Erythroblast (primary cell): ENCODE data around the gene THRB.

Source experiments
- DNase-seq, 2 experiments: peaks; one replicate each; lab custom pipeline; 2025; lab: John Stamatoyannopoulos, UW
- GATA1 ChIP-seq: IDR thresholded peaks from 2 replicates; pipeline ENCODE4 v1.6.1; 2011; ENCODE audit warnings: low read depth, mild to moderate bottlenecking, control low read depth, low read length, moderate library complexity
- POLR2A ChIP-seq: IDR thresholded peaks from 2 replicates; pipeline ENCODE4 v1.6.1; 2011; ENCODE audit warnings: mild to moderate bottlenecking, low read length

THRB gene

DNA sequence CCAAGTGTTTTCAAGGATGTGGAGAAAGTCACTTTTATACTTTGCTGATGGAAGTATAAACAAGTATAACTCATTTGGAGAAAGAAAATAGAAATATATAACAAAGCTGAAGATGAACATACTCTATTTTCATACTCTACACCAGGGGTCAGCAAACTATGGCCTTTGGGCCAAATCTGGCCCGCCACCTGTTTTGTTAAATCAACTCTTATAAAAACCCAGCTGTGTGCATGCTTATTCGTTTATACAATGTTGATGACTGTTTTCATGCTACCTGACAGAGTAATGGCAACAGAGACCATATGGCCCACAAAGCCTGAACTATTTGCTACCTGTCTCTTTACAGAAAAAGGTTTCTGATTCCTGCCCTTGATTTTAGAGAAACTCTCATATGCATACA lies 425.6 kb downstream of the THRB start:
- peak in 1 of 2 experiments; percentile 12 for DNase-seq
- TF ChIP-seq POLR2A (no peak), GATA1 (no peak)

DNA sequence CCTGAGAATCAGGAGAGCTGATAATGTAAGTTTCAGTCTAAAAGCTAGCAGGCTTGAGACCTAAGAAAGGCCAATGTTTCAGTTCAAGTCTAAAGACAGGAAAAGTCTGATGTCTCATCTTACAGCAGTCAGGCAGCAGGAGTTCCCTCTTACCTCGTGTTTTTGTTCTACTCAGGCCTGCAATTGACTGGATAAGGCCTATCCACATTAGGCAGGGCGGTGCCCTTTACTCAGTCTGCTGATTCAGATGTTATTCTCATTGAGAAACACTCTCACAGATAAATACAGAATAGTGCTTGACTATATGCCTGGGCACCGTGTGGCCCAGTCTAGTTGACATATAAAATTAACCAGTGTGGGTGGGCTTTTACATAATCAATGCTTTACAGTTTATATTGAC lies 427.2 kb downstream of the THRB start:
- TF ChIP-seq POLR2A, result peak; percentile 18
- no peak for TF ChIP-seq GATA1
- DNase-seq, result peak; percentile 3 to 19
